GM21619 (cell line): ENCODE measurements around the gene NAP1L5.
A peak's percentile ranks its signal among the peaks of the same experiment; 100 is the strongest.

ENCODE experiments used
- ATAC-seq: cut with Tn5 transposase; IDR thresholded peaks from one replicate; pipeline ENCODE4 v1.9.1; 2021; ENCODE audit not compliant: unreplicated experiment

The NAP1L5 gene

GRCh38 chr4:88661739-88662138 is 35.9 kb downstream of the NAP1L5 start:
- ATAC-seq: no peak

GRCh38 chr4:88660446-88661294 is 37.0 kb downstream of the NAP1L5 start:
- ATAC-seq: no peak

GRCh38 chr4:88659890-88660208 is 37.8 kb downstream of the NAP1L5 start:
- no peak for ATAC-seq

GRCh38 chr4:88659055-88659889 is 38.4 kb downstream of the NAP1L5 start:
- peak; percentile 88 for ATAC-seq

GRCh38 chr4:88655226-88655625 is 42.4 kb downstream of the NAP1L5 start:
- ATAC-seq: no peak

GRCh38 chr4:88653371-88653946 is 44.2 kb downstream of the NAP1L5 start:
- ATAC-seq: no peak

- ATAC-seq: no peak
Observed at GRCh38 chr4:88649716-88650115, 47.9 kb downstream of the NAP1L5 start.

- ATAC-seq: no peak
Observed at GRCh38 chr4:88646528-88647280, 50.9 kb downstream of the NAP1L5 start.

- no peak for ATAC-seq
Observed at GRCh38 chr4:88645994-88646393, 51.6 kb downstream of the NAP1L5 start.
